GM13977 (cell line): Measurements from ENCODE around the gene ERH.
A peak's percentile ranks its signal among the peaks of the same experiment; 100 is the strongest.

Experiments used
- DNase-seq: peaks from one replicate; pipeline ENCODE4 v3.0.0; 2012; ENCODE audit warnings: low spot score
- in situ Hi-C: fragments of 300-500 bp; cut with MboI; formaldehyde crosslinking; loops from one replicate; pipeline ENCODE4 v1.12.0; 2022; ENCODE audit warnings: low sequenced_read_pairs, low pct_unique_long_range_greater_than_20kb, mixed read lengths, inconsistent platforms; ENCODE audit not compliant: unreplicated experiment
- TF ChIP-seq, protein P1 (sequence below): IDR thresholded peaks from 2 replicates; pipeline ENCODE4 v1.5.1; 2012; ENCODE audit warnings: mild to moderate bottlenecking, control low read depth; ENCODE audit not compliant: insufficient read depth; ENCODE audit errors: extremely low read depth, missing control alignments

ERH gene

DNA sequence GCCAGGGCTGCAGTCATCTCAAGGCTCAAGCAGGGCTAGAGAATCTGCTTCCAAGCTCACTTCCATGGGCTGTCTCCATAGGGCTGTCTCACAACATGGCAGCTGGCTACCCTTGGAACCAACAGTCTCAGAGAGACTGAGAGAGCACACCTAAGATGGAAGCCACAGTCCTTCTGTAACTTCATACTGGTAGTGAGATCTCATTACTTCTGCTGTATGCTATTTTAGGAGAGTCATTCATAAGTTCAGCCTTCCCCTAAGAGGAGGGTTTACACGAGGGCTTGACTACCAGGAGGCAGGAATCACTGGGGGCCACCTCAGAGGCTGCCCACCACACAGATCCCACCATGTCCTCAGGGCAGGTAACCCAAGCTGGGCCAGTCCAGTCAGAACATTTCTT, 29.7 kb downstream of the ERH start:
- in situ Hi-C loops = no loop called here
- TF ChIP-seq, protein P1, sequence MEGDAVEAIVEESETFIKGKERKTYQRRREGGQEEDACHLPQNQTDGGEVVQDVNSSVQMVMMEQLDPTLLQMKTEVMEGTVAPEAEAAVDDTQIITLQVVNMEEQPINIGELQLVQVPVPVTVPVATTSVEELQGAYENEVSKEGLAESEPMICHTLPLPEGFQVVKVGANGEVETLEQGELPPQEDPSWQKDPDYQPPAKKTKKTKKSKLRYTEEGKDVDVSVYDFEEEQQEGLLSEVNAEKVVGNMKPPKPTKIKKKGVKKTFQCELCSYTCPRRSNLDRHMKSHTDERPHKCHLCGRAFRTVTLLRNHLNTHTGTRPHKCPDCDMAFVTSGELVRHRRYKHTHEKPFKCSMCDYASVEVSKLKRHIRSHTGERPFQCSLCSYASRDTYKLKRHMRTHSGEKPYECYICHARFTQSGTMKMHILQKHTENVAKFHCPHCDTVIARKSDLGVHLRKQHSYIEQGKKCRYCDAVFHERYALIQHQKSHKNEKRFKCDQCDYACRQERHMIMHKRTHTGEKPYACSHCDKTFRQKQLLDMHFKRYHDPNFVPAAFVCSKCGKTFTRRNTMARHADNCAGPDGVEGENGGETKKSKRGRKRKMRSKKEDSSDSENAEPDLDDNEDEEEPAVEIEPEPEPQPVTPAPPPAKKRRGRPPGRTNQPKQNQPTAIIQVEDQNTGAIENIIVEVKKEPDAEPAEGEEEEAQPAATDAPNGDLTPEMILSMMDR = no peak
- no peak for DNase-seq

DNA sequence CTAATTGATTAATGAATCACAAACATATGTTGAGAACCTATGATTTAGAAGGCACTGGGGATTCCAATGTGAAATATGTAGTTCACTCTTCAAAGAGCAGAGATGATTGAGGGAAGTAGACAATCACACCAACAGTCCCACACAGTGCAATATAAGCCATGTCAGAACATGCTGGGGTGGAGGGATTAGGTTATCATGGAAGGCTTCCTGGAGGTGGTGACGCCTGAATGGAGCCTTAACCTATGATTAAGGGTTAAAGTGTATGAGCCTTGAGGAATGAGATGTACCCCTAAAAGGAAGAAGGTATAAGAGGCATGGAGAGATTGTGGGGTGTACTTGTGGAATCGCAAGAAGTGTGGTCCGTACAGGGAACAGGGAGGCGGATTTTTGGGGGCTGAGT, 31.3 kb downstream of the ERH start:
- in situ Hi-C loops = no loop called here
- TF ChIP-seq, protein P1 = no peak
- DNase-seq = no peak

DNA sequence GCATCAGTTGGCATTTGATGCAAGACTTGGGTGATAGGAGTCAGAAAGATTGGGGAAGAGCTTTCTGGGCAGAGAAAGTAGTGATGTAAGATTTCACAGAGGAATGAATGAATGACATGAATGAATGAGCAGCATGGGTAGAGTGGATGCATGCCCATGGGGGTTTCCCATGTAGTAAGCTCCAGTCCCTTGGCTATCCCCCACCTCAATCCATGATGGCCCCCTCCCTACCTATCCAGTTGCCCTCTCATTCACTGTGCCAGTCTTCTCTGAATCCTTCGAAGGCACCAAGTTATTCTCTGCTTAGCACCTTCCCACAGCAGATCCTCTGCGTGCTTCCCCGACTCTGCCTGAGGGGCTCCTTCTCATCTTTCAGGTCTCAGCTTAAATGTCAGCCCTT, 32.0 kb downstream of the ERH start:
- TF ChIP-seq, protein P1 = no peak
- no peak for DNase-seq
- in situ Hi-C loops = no loop called here

DNA sequence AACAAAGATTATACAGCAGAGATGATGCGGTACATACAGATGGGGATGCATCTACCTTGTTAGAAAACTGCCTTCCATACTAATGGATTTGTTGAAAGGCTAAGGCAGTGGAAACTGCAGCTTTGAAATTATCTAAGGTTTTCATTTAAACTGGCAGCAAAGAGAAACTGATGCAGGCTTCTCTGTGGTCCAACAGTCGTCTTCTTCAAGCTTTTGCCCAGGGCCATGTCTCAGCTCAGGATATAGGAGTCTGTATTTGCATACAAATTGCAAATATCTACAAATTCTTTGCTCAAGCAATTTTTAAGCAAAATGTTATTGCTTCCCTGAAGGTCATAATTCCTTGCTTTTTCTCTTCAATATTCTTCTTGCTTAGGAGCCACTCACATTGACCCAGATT, 33.7 kb downstream of the ERH start:
- DNase-seq = no peak
- TF ChIP-seq, protein P1 = no peak
- in situ Hi-C loops = no loop called here

DNA sequence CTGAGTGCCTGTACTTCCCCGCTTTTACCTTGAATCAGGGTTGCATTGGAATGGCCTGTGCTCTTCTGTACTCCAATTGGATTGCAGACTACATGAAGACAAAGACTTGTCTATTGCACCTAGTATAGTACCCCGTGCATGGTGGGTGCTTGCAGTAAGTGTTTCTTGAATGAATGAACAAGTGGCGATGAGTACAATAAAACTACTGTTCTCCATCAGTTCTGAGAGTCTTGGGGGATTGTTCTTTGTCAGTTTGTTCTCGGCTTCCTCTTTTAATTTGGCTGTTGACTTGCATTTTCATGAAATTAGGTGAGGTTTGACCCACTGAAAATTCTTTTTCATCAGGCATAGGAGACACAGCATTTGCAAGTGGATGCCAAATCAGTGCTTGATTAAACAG, 34.1 kb downstream of the ERH start:
- in situ Hi-C loops = no loop called here
- TF ChIP-seq, protein P1 = no peak
- DNase-seq = no peak

DNA sequence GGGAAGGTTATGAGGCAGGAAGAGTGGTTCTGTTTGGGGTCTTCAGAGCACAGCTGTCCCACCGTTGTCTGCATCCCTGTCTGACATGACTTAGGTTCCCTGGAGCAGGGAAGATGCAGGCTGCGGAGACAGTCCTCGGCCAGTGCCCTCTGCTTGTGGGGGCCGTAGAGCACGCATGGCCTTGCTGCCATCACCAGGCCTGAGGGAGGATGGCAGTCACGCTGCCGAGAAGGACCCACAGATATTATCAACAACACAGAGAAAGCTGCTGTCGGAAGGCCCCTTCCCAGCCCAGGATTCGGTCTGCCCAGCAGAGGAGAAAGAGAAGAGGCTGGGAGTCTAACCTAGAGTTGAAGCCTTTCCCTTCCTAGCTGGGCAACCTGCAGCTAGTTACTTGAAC, 35.0 kb downstream of the ERH start:
- TF ChIP-seq, protein P1 = peak; percentile 50
- in situ Hi-C loops = no loop called here
- no peak for DNase-seq
